NOMO-1 treated with dmso at 0.1 percent for 144 hours (cell line): Measurements from ENCODE around the gene NLRC5.
"Not testable (repeated sequence)": the region's sequence is repeated elsewhere in the genome, so short reads cannot be mapped to it uniquely, and the experiment has no call there.

Source experiments
- DNase-seq: peaks from one replicate; lab custom pipeline; 2025; ENCODE audit not compliant: unreplicated experiment; lab: John Stamatoyannopoulos, UW

Gene NLRC5

GRCh38 chr16:56998352-56998751 lies 9.0 kb downstream of the NLRC5 start:
- DNase-seq, result no peak

- DNase-seq, result no peak
Observed at GRCh38 chr16:56998861-56999260, 9.5 kb downstream of the NLRC5 start.

GRCh38 chr16:56999409-57000270 lies 10.3 kb downstream of the NLRC5 start:
- no peak for DNase-seq

- no peak for DNase-seq
Observed at GRCh38 chr16:57000271-57001025, 11.1 kb downstream of the NLRC5 start.

- DNase-seq, result no peak
Observed at GRCh38 chr16:57001026-57001679, 11.8 kb downstream of the NLRC5 start.

- no peak for DNase-seq
Observed at GRCh38 chr16:57003439-57004386, 14.4 kb downstream of the NLRC5 start.

- no peak for DNase-seq
Observed at GRCh38 chr16:57004387-57005250, 15.3 kb downstream of the NLRC5 start.

GRCh38 chr16:57005597-57005996 lies 16.2 kb downstream of the NLRC5 start:
- DNase-seq, result not testable (repeated sequence)

GRCh38 chr16:57007050-57007449 lies 17.7 kb downstream of the NLRC5 start:
- DNase-seq, result no peak

GRCh38 chr16:57007530-57007929 lies 18.2 kb downstream of the NLRC5 start:
- no peak for DNase-seq

- DNase-seq, result no peak
Observed at GRCh38 chr16:57008440-57008839, 19.1 kb downstream of the NLRC5 start.

GRCh38 chr16:57009643-57010170 lies 20.4 kb downstream of the NLRC5 start:
- no peak for DNase-seq

GRCh38 chr16:57012353-57012752 lies 23.0 kb downstream of the NLRC5 start:
- no peak for DNase-seq

GRCh38 chr16:57013229-57013628 lies 23.9 kb downstream of the NLRC5 start:
- no peak for DNase-seq

- DNase-seq, result no peak
Observed at GRCh38 chr16:57013902-57014301, 24.5 kb downstream of the NLRC5 start.

GRCh38 chr16:57016301-57016700 lies 26.9 kb downstream of the NLRC5 start:
- DNase-seq, result no peak

- no peak for DNase-seq
Observed at GRCh38 chr16:57016831-57017230, 27.5 kb downstream of the NLRC5 start.

- DNase-seq, result no peak
Observed at GRCh38 chr16:57017251-57017650, 27.9 kb downstream of the NLRC5 start.

- DNase-seq, result no peak
Observed at GRCh38 chr16:57019746-57020145, 30.4 kb downstream of the NLRC5 start.
